Measurements from ENCODE around the gene CHAMP1.

- TF ChIP-seq, protein P1, sequence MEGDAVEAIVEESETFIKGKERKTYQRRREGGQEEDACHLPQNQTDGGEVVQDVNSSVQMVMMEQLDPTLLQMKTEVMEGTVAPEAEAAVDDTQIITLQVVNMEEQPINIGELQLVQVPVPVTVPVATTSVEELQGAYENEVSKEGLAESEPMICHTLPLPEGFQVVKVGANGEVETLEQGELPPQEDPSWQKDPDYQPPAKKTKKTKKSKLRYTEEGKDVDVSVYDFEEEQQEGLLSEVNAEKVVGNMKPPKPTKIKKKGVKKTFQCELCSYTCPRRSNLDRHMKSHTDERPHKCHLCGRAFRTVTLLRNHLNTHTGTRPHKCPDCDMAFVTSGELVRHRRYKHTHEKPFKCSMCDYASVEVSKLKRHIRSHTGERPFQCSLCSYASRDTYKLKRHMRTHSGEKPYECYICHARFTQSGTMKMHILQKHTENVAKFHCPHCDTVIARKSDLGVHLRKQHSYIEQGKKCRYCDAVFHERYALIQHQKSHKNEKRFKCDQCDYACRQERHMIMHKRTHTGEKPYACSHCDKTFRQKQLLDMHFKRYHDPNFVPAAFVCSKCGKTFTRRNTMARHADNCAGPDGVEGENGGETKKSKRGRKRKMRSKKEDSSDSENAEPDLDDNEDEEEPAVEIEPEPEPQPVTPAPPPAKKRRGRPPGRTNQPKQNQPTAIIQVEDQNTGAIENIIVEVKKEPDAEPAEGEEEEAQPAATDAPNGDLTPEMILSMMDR (IDR thresholded peaks at IDR 0.05) = no peak
- TF ChIP-seq POLR2AphosphoS5 (IDR thresholded peaks at IDR 0.05) = no peak
- no peak for TF ChIP-seq POLR2A (IDR thresholded peaks at IDR 0.05)
Measured at GRCh38 chr13:114285166-114285808, 29.0 kb upstream of the CHAMP1 start.

All from prostate gland (tissue), 2 donors.